ENCODE data around the gene DYNC1I1. TPM values are rescaled to one million over a fixed set of nuclear protein-coding genes. Genes with fewer than 3 reads are reported as not detected.

DYNC1I1 gene
- total RNA-seq, 1 donor from 2014 or later: 4.4 TPM

GRCh38 chr7:96084881-96085553 is 312.7 kb downstream of the DYNC1I1 start:
- Mint-ChIP-seq H3K27me3 (ENCODE audit: low read depth) (no peaks in the 10 kb centered on the region), H3K4me1 (peaks cover 14% of the 10 kb centered on the region), H3K36me3 (no peaks in the 10 kb centered on the region), H3K4me3 (no peak overlapping the region), H3K9me3 (no peaks in the 10 kb centered on the region), H3K27ac (no peak overlapping the region)
- DNase-seq (ENCODE audit: low spot score in 2 of 2, unreplicated experiment in 2 of 2): no peak
- TF ChIP-seq CTCF (IDR thresholded peaks at IDR 0.05; ENCODE audit: unreplicated experiment): no peak

GRCh38 chr7:96085953-96086352 is 313.6 kb downstream of the DYNC1I1 start:
- Mint-ChIP-seq H3K27me3 (ENCODE audit: low read depth) (no peaks in the 10 kb centered on the region), H3K27ac (no peak overlapping the region), H3K4me1 (peaks cover 14% of the 10 kb centered on the region), H3K4me3 (no peak overlapping the region), H3K9me3 (no peaks in the 10 kb centered on the region), H3K36me3 (no peaks in the 10 kb centered on the region)
- no peak for TF ChIP-seq CTCF (IDR thresholded peaks at IDR 0.05; ENCODE audit: unreplicated experiment)
- DNase-seq (ENCODE audit: low spot score in 2 of 2, unreplicated experiment in 2 of 2): no peak

DNA sequence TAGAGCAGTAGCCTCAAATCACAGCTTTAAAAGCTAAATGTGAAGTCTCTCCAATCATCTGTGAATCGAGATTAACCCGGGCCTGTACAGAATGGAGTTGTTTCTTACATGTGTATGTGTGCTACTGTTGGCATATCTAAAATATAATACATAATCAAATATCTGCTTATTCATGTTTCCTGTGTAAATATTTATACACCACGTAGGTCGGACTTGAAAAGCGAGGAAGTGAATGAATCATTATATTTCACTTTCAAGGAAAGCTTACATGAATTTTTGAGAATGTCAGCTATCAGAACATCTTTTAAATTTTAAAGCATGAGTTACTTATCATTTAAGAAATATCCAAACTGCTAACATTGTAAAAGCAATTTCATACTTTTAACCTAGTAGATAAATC is 316.2 kb downstream of the DYNC1I1 start:
- no peaks in the 10 kb centered on the region for H3K36me3 Mint-ChIP-seq
- DNase-seq (ENCODE audit: low spot score in 2 of 2, unreplicated experiment in 2 of 2): no peak
- H3K4me3 Mint-ChIP-seq: no peak overlapping the region
- peaks cover 14% of the 10 kb centered on the region for H3K4me1 Mint-ChIP-seq
- H3K9me3 Mint-ChIP-seq: no peaks in the 10 kb centered on the region
- H3K27me3 Mint-ChIP-seq (ENCODE audit: low read depth): no peaks in the 10 kb centered on the region
- no peak for TF ChIP-seq CTCF (IDR thresholded peaks at IDR 0.05; ENCODE audit: unreplicated experiment)
- H3K27ac Mint-ChIP-seq: no peak overlapping the region

- no peak for DNase-seq (ENCODE audit: low spot score in 2 of 2, unreplicated experiment in 2 of 2)
- no peaks in the 10 kb centered on the region for H3K27me3 Mint-ChIP-seq (ENCODE audit: low read depth)
- TF ChIP-seq CTCF (IDR thresholded peaks at IDR 0.05; ENCODE audit: unreplicated experiment): no peak
- H3K27ac Mint-ChIP-seq: no peak overlapping the region
- H3K9me3 Mint-ChIP-seq: no peaks in the 10 kb centered on the region
- H3K36me3 Mint-ChIP-seq: no peaks in the 10 kb centered on the region
- peaks cover 17% of the 10 kb centered on the region for H3K4me1 Mint-ChIP-seq
- H3K4me3 Mint-ChIP-seq: no peak overlapping the region
These were observed 317.2 kb downstream of the DYNC1I1 start for GRCh38 chr7:96089511-96089910.

DNA sequence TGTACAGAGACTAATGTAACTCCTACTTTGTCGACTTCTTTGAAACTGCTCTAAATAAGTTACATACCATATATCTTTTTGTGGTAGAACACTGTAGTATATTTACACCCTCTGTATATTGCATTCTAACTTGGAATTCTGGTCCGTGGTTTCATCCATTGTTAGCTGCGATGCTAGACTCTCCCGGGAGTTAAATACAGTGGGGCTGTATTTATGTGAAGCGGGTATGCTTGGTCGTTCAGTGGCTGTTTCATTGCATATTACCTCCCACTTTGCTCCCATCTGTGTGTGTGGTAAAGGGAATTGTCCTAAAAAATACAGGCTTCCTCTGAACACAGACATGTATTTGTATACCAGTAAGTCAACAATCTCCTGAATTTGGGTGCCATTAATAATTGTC is 318.4 kb downstream of the DYNC1I1 start:
- Mint-ChIP-seq H3K4me1 (peaks cover 11% of the 10 kb centered on the region), H3K4me3 (no peak overlapping the region), H3K27ac (no peak overlapping the region), H3K9me3 (no peaks in the 10 kb centered on the region), H3K36me3 (no peaks in the 10 kb centered on the region), H3K27me3 (ENCODE audit: low read depth) (no peaks in the 10 kb centered on the region)
- no peak for DNase-seq (ENCODE audit: low spot score in 2 of 2, unreplicated experiment in 2 of 2)
- no peak for TF ChIP-seq CTCF (IDR thresholded peaks at IDR 0.05; ENCODE audit: unreplicated experiment)

- Mint-ChIP-seq H3K4me1 (peaks cover 7% of the 10 kb centered on the region), H3K27me3 (ENCODE audit: low read depth) (no peaks in the 10 kb centered on the region), H3K4me3 (no peak overlapping the region), H3K27ac (no peak overlapping the region), H3K36me3 (peaks cover 4% of the 10 kb centered on the region), H3K9me3 (peaks cover 4% of the 10 kb centered on the region)
- DNase-seq (ENCODE audit: low spot score in 2 of 2, unreplicated experiment in 2 of 2): no peak
- TF ChIP-seq CTCF (IDR thresholded peaks at IDR 0.05; ENCODE audit: unreplicated experiment): no peak
These were observed 321.1 kb downstream of the DYNC1I1 start for GRCh38 chr7:96093435-96093834.

Data from mesothelial cell of epicardium (in vitro differentiated cells).